DND-41 (cell line): ENCODE measurements around the gene ITGAV.

Experiments used
- EZH2 ChIP-seq: IDR thresholded peaks from 3 replicates; pipeline ENCODE4 v1.6.1; 2012; ENCODE audit warnings: borderline replicate concordance, low read depth, mild to moderate bottlenecking, moderate library complexity, low read length, inconsistent platforms; ENCODE audit not compliant: severe bottlenecking
- TF ChIP-seq, protein P1 (sequence below): IDR thresholded peaks from 2 replicates; pipeline ENCODE4 v1.5.1; 2012; ENCODE audit warnings: borderline replicate concordance, low read length, moderate library complexity, mild to moderate bottlenecking; ENCODE audit not compliant: poor library complexity, severe bottlenecking; ENCODE audit errors: extremely low read depth

DNA sequence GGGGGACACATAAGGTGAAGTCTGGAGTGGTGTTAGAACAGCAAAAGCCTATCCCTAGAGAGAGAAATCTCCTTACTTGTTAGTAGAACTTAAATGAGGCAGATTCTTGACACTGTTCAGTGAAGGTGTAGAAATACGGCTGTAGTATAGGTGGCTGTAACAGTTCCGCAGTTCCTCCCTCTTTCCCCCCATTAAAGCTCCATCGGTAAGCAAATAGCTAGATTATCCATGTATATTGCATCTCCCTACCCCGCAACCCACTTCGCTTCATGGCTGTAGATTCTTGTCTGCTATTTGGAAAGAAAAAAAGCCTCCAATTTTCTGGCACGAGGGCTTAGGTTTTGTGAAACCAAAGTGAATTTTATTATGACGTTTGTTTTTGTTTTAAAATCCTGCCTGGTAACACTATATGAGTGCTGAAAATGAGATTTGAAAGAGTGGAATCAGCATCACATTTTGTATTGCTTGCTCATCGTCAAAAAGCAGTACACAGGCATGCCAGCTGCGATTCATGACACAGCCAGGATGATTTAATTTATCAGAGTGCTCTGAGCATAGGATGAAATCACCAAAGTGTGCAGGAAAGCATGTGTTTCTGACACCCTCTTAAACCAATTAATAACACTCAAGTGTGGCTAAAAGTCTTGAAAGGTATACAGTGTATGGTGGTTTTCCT is 105.4 kb downstream of the ITGAV start:
- TF ChIP-seq, protein P1, sequence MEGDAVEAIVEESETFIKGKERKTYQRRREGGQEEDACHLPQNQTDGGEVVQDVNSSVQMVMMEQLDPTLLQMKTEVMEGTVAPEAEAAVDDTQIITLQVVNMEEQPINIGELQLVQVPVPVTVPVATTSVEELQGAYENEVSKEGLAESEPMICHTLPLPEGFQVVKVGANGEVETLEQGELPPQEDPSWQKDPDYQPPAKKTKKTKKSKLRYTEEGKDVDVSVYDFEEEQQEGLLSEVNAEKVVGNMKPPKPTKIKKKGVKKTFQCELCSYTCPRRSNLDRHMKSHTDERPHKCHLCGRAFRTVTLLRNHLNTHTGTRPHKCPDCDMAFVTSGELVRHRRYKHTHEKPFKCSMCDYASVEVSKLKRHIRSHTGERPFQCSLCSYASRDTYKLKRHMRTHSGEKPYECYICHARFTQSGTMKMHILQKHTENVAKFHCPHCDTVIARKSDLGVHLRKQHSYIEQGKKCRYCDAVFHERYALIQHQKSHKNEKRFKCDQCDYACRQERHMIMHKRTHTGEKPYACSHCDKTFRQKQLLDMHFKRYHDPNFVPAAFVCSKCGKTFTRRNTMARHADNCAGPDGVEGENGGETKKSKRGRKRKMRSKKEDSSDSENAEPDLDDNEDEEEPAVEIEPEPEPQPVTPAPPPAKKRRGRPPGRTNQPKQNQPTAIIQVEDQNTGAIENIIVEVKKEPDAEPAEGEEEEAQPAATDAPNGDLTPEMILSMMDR: no peak
- no peak for TF ChIP-seq EZH2
